Spleen (tissue), 7 donors: ENCODE data around the gene PARD3B.

Experiments used
- POLR2A ChIP-seq, 3 donors: fragments of 450-650 bp; IDR thresholded peaks; one replicate each; pipeline ENCODE4 v1.5.1; 2017; ENCODE audit warnings: antibody characterized with exemption in 3 of 3, mild to moderate bottlenecking in 1 of 3
- POLR2AphosphoS5 ChIP-seq, 3 donors: sonication (generic); formaldehyde crosslinking; IDR thresholded peaks; one replicate each; pipeline ENCODE4 v1.5.1; 2017; ENCODE audit warnings: antibody characterized with exemption in 3 of 3
- TF ChIP-seq, protein P1 (sequence below), 11 experiments: fragments of 200-600 bp in 7 of 11; fragments of 450-650 bp in 4 of 11; sonication (generic) in 4 of 11; IDR thresholded peaks in 8 of 11; conservative IDR thresholded peaks in 3 of 11; 1 replicate in 7 of 11; 2 replicates in 4 of 11; pipeline versions ENCODE4 v1.4.0 to v1.8.0; 2016 to 2021; ENCODE audit warnings: antibody characterized with exemption in 11 of 11, inconsistent platforms in 4 of 11, mild to moderate bottlenecking in 1 of 11
- donor health status: DM: no; HTN: no; CAD: no; lungs with moderate emphysema.
- donor health status: DM: no; HTN: no; CAD: no.
- donor health status: DM: no; HTN: no; CAD: no.

DNA sequence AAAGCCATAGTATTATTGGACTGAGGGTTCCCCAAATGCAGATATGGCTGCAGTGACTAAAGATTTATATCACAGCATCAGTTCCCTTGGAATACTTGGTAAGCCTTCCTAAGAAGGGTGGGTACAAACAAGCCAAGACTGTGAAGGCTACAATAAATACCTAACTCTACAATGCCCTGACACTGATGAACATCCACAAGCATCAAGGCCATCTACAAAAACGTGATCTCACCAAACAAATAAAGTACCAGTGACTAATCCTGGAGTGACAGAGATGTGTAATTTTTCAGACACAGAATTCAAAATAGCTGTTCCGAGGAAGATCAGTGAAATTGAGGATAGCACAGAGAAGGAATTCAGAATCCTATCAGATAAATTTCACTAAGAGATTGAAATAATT is 254.5 kb downstream of the PARD3B start:
- TF ChIP-seq POLR2AphosphoS5 (IDR thresholded peaks at IDR 0.05): no peak
- TF ChIP-seq, protein P1, sequence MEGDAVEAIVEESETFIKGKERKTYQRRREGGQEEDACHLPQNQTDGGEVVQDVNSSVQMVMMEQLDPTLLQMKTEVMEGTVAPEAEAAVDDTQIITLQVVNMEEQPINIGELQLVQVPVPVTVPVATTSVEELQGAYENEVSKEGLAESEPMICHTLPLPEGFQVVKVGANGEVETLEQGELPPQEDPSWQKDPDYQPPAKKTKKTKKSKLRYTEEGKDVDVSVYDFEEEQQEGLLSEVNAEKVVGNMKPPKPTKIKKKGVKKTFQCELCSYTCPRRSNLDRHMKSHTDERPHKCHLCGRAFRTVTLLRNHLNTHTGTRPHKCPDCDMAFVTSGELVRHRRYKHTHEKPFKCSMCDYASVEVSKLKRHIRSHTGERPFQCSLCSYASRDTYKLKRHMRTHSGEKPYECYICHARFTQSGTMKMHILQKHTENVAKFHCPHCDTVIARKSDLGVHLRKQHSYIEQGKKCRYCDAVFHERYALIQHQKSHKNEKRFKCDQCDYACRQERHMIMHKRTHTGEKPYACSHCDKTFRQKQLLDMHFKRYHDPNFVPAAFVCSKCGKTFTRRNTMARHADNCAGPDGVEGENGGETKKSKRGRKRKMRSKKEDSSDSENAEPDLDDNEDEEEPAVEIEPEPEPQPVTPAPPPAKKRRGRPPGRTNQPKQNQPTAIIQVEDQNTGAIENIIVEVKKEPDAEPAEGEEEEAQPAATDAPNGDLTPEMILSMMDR (IDR thresholded peaks at IDR 0.05 in 8 of 11, conservative IDR thresholded peaks at IDR 0.05 in 3 of 11): no peak
- TF ChIP-seq POLR2A (IDR thresholded peaks at IDR 0.05): no peak
